GM11168 (cell line): ENCODE measurements around the gene RNF26.

Source experiments
- in situ Hi-C: fragments of 300-500 bp; cut with MboI; formaldehyde crosslinking; loops from one replicate; pipeline ENCODE4 v1.12.0; 2022; ENCODE audit warnings: low sequenced_read_pairs; ENCODE audit not compliant: unreplicated experiment

Gene RNF26

GRCh38 chr11:119315131-119316015 is 19.0 kb upstream of the RNF26 start:
- in situ Hi-C loops: no loop called here

- in situ Hi-C loops: no loop called here
These were observed 18.2 kb upstream of the RNF26 start for GRCh38 chr11:119316016-119316728.

GRCh38 chr11:119316729-119317591 is 17.4 kb upstream of the RNF26 start, which contains the start of gene MCAM:
TSS of gene MCAM (minus strand) at chr11:119317130. CDS start at chr11:119317101, 29 bp downstream.
- in situ Hi-C loops: no loop called here

DNA sequence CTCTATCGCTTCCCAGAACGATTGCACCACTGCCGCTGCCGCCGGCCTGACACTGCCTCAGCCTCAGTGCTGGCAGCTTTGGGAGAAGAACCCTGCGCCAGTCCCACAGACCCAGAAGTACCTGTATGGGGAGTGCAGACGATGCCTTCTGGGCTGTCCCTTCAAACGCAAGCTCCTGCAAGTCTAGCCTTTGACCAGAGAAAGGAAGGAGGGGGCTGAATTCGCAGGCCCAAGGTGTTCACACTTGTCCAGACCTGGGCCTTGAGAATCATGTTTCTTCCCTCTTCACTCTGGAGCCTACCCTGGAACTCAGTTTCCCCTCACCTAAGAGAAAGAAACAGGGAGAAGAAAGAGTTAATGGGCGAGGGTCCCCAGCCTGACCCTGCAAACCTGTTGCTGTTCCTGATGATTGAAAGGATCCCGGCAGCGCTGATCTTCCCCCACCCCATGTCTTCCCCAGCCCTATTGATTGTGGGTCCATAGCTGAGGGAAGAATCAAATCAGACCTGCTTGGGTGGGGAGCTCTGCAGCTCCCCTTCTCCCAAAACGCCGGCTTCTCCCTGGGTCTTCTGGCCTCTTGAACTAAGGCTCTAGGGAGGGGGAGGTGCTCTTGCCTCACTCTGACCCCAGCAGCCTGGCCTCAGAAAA is 16.6 kb upstream of the RNF26 start:
- in situ Hi-C loops: no loop called here

GRCh38 chr11:119318240-119319135 is 15.8 kb upstream of the RNF26 start:
- in situ Hi-C loops: no loop called here

GRCh38 chr11:119319136-119319699 is 15.1 kb upstream of the RNF26 start:
- in situ Hi-C loops: no loop called here

DNA sequence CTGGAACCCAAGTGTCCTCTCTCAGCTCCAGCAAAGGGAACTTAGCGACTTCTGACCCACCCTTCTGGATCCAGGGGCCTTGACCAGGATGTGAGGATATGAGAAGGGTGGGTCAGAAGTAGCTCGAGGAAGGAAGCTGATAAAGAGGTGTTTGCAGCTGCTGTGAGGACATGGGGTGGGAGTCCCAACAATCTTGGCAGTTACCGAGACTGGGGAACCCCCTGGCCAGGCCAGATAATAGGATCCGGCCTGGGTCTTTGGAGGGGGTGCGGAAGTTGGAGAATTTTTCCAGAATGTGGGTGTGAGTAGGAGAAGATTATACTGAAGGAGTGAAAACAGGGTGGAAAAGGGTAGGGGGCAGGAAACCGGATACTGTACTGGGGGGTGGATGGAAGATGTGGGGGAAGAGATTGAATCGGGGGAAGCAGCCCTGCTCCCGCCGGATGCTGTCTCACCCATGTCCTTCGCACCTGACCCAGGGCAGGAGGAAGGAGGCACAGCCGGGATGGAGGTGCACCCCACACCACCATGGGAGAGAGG is 14.6 kb upstream of the RNF26 start:
- in situ Hi-C loops: no loop called here

GRCh38 chr11:119320240-119320775 is 14.0 kb upstream of the RNF26 start:
- in situ Hi-C loops: no loop called here

DNA sequence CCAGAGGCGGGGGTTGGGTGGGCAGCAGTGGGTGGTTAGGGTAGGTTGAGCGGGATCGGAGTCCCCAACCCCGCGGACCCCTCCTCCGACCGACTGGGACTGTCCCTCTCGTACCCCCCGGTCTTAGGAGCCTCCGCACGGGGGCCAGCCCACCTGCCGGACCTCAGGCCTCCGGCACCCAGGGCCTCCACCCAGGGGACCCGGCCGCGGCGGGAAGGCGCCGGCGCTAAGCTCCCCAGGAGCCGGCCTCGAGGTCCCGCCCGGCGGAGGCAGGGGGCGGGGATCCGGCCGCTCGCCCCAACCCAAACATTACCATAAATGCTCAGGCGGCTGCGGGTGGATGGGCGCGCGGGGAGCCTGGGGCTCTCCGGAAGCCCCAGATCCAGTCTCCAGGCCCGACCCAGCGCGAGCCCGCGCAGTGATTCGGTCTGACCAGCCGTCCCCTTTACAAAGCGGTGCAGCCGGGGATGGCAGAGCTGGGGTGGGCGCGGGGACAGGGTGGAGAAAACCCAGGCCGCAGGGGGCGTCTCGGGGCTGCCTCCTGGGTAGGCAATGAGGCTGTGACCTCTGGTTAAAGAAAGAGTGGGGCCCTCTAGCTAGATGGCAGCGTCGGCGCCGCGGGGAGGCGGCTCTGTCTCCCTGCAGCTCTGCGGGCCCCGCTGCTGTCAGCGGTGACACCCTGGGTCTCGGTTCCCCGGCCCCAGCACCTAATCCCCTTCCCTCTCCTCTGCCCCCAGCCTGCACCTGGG is 13.4 kb upstream of the RNF26 start:
- in situ Hi-C loops: no loop called here

GRCh38 chr11:119322360-119322739 is 12.0 kb upstream of the RNF26 start:
- in situ Hi-C loops: no loop called here

- in situ Hi-C loops: no loop called here
These were observed 11.3 kb upstream of the RNF26 start for GRCh38 chr11:119322921-119323531.

GRCh38 chr11:119323532-119324033 is 10.7 kb upstream of the RNF26 start:
- in situ Hi-C loops: no loop called here

GRCh38 chr11:119324189-119324588 is 10.1 kb upstream of the RNF26 start:
- in situ Hi-C loops: no loop called here

DNA sequence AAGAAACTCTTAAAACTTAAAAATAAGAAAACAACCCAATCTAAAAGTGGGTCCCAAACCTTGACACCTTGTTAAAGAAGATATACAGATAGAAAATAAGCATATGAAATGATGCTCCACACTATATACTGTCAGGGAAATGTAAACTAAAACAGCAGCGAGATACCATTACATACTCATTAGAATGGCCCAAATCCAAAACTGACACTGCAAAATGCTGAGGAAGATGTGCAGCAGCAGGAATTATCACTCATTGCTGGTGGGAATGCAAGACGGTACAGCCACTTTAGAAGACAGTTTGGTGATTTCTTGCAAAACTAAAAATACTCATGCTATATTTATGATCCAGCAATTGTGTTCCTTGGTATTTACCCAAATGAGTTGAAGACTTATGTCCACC is 5.0 kb upstream of the RNF26 start:
- in situ Hi-C loops: no loop called here

DNA sequence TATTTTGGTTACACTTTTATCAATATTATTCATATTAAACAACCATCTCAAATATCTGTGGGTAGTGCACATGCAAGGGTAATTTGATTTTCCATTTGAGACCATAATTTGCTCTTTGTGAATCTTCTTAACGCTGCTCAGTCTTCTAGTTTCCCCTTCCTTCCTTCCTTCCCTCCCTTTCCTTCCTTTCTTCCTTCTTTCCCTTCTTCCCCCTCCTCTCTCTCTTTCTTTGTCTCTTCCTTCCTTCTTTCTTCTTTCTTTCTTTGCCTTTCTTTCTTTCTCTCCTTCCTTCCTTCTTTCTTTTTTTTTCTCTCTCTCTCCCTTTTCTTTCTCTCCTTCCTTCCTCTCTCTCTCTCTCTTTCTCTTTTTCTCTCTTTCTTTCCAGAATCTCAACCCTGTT is 4.1 kb upstream of the RNF26 start:
- in situ Hi-C loops: no loop called here

DNA sequence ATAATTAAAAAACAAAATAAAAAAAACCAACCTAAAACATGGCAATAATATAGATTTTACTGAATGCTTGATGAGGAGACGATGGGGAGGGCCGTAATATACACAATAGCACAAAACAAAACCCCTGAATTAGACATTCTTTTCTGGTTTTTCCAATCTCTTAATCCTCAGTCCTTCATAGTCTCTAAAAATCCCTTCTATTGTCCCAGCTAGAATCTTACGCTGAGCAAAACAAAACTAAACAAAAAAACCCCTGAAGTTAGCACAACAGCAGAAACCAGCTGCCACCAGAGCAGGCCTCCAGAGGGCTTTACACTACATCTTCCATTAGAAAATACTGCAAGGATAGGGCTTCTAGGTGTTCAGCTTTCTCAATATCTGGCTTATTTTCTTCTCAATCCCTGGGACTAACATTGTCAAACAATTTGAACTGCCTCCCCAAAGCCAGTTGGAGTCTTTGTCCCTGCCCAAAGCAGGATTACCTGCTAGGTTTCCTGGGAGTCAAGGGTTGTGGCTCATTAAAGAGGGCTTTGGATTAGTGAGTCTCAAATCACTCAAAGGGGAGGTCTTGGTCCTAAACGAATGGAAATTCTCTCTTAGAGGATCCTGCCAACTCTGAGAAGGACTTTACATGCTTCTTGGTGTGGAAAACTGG is 2.1 kb upstream of the RNF26 start:
- in situ Hi-C loops: no loop called here
